Epithelial cell of esophagus (primary cell): ENCODE data around the gene SYPL1.

ENCODE experiments used
- DNase-seq: peaks from one replicate; pipeline ENCODE4 v3.0.0; 2010; ENCODE audit warnings: low read depth
- H3K4me3 ChIP-seq: 2 replicates; pipeline ENCODE4 v1.5.1; 2011; ENCODE audit warnings: mild to moderate bottlenecking, low read length, control low read depth
- CTCF ChIP-seq: IDR thresholded peaks from 2 replicates; pipeline ENCODE4 v1.5.1; 2011; ENCODE audit warnings: low read depth, mild to moderate bottlenecking, low read length, control low read depth, inconsistent platforms; ENCODE audit not compliant: insufficient read depth; ENCODE audit errors: missing control alignments

The SYPL1 gene

GRCh38 chr7:106072715-106073091 is 39.4 kb downstream of the SYPL1 start:
- no peak overlapping the region for H3K4me3 ChIP-seq
- TF ChIP-seq CTCF, result no peak
- no peak for DNase-seq

GRCh38 chr7:106071999-106072714 is 40.0 kb downstream of the SYPL1 start:
- no peak overlapping the region for H3K4me3 ChIP-seq
- peak; percentile 69 for DNase-seq
- TF ChIP-seq CTCF, result no peak

- TF ChIP-seq CTCF, result no peak
- peak; percentile 95 for DNase-seq
- no peak overlapping the region for H3K4me3 ChIP-seq
These were observed 40.6 kb downstream of the SYPL1 start for GRCh38 chr7:106071356-106071998.

GRCh38 chr7:106070567-106071254 is 41.4 kb downstream of the SYPL1 start:
- DNase-seq, result peak; percentile 45
- H3K4me3 ChIP-seq, result no peak overlapping the region

GRCh38 chr7:106070201-106070551 is 41.9 kb downstream of the SYPL1 start:
- no peak for TF ChIP-seq CTCF

More at GRCh38 chr7:106070567-106071254, 41.4 kb downstream of the SYPL1 start:
- TF ChIP-seq CTCF, result no peak

GRCh38 chr7:106069471-106070200 is 42.5 kb downstream of the SYPL1 start:
- no peak overlapping the region for H3K4me3 ChIP-seq
- no peak for DNase-seq
- TF ChIP-seq CTCF, result no peak

More at GRCh38 chr7:106070201-106070551, 41.9 kb downstream of the SYPL1 start:
- H3K4me3 ChIP-seq, result no peak overlapping the region
- DNase-seq, result peak; percentile 84
